ENCODE results near the gene PPP1R14C.

- TF ChIP-seq CTCF (IDR thresholded peaks at IDR 0.05 in 8 of 11, conservative IDR thresholded peaks at IDR 0.05 in 3 of 11) (no peak), POLR2A (IDR thresholded peaks at IDR 0.05) (no peak)
Measured at GRCh38 chr6:150289454-150290071, 146.7 kb downstream of the PPP1R14C start.
